Small intestine (tissue), 16 donors: ENCODE results near the gene FBXO5. TPM values are rescaled to one million over a fixed set of nuclear protein-coding genes. Genes with fewer than 3 reads are reported as not detected.
A peak's percentile ranks its signal among the peaks of the same experiment; 100 is the strongest.

Experiments
- DNase-seq, 2 donors: peaks; one replicate each; pipeline versions ENCODE4 v3.0.0 to v3.0.0-alpha.2; 2013
- FAIRE-seq: peaks from 2 replicates; lab custom pipeline; 2012; peaks lifted over from hg19 to GRCh38; lab: Jason Lieb, UNC
- H3K27ac ChIP-seq, 3 donors: one replicate each; pipeline ENCODE4 v1.5.1; 2013; ENCODE audit warnings: low read length in 2 of 3, mild to moderate bottlenecking in 2 of 3, control low read depth in 1 of 3, inconsistent platforms in 1 of 3, low read depth in 1 of 3, moderate library complexity in 1 of 3
- H3K27me3 ChIP-seq, 3 donors: one replicate each; pipeline ENCODE4 v1.6.1; 2013; ENCODE audit warnings: low read length in 3 of 3, inconsistent platforms in 1 of 3; ENCODE audit not compliant: control insufficient read depth in 3 of 3, insufficient read depth in 3 of 3
- H3K36me3 ChIP-seq, 3 donors: one replicate each; pipeline ENCODE4 v1.6.1; 2013; ENCODE audit warnings: low read length in 3 of 3, inconsistent platforms in 1 of 3, low read depth in 1 of 3, mild to moderate bottlenecking in 1 of 3, moderate library complexity in 1 of 3; ENCODE audit not compliant: control insufficient read depth in 3 of 3, insufficient read depth in 2 of 3
- H3K4me1 ChIP-seq, 3 donors: one replicate each; pipeline ENCODE4 v1.6.1; 2013; ENCODE audit warnings: low read length in 2 of 3, inconsistent platforms in 1 of 3, low read depth in 1 of 3, mild to moderate bottlenecking in 1 of 3, moderate library complexity in 1 of 3; ENCODE audit not compliant: control insufficient read depth in 3 of 3, insufficient read depth in 2 of 3
- H3K4me3 ChIP-seq, 3 donors: one replicate each; pipeline ENCODE4 v1.5.1; 2013; ENCODE audit warnings: low read length in 3 of 3, control low read depth in 1 of 3, inconsistent platforms in 1 of 3, low read depth in 1 of 3, mild to moderate bottlenecking in 1 of 3, moderate library complexity in 1 of 3
- H3K9me3 ChIP-seq, 2 donors: one replicate each; pipeline ENCODE4 v1.6.1; 2013; ENCODE audit warnings: low read depth in 1 of 2, low read length in 1 of 2; ENCODE audit not compliant: control insufficient read depth in 2 of 2, insufficient read depth in 1 of 2
- WGBS, 3 donors: extraction: QIAGEN DNeasy Blood & Tissue Kit; methylation state at CpG; one replicate each; pipeline ENCODE4 v1.1.7; 2013; 5-methylcytosine and 5-hydroxymethylcytosine counted together
- long read RNA-seq, 10 donors: transcript quantifications; one replicate each; lab custom pipeline, GENCODE V29; 2026
- polyA plus RNA-seq, 4 donors: library from polyadenylated mRNA; stranded (reverse) in 3 of 4; unstranded in 1 of 4; fragments of 200-250 nt in 3 of 4; fragments of 120-200 nt in 1 of 4; gene quantifications; one replicate each; pipeline versions ENCODE4 v1.2.1 to v1.2.3, GENCODE V29; 2013
- donor health status: healthy with polysubstance abuse.
- donor health status: control.
- donor health status: control.
- donor health status: Bipolar disorder and iron deficiency.
- donor health status: healthy.

The FBXO5 gene, protein sequence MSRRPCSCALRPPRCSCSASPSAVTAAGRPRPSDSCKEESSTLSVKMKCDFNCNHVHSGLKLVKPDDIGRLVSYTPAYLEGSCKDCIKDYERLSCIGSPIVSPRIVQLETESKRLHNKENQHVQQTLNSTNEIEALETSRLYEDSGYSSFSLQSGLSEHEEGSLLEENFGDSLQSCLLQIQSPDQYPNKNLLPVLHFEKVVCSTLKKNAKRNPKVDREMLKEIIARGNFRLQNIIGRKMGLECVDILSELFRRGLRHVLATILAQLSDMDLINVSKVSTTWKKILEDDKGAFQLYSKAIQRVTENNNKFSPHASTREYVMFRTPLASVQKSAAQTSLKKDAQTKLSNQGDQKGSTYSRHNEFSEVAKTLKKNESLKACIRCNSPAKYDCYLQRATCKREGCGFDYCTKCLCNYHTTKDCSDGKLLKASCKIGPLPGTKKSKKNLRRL
- polyA plus RNA-seq, result 10 to 100 TPM in 1 of 4 donors, 1 to 10 TPM in 3; 2.0 to 14.7 (median 4.3) TPM
- long read RNA-seq, donor 1, partial matches to known transcripts, result 14 of 20 reads
- long read RNA-seq, donor 1, other reads (novel, unspliced or antisense), result 0 of 20 reads
- long read RNA-seq, donor 2, partial matches to known transcripts, result 0 of 1 reads
- long read RNA-seq, donor 2, other reads (novel, unspliced or antisense), result 0 of 1 reads
- long read RNA-seq, donor 3, partial matches to known transcripts, result 0 of 4 reads
- long read RNA-seq, donor 3, other reads (novel, unspliced or antisense), result 0 of 4 reads
- long read RNA-seq, donor 4, result 0 reads
- long read RNA-seq, donor 5, result 0 reads
- long read RNA-seq, donor 6, partial matches to known transcripts, result 0 of 2 reads
- long read RNA-seq, donor 6, other reads (novel, unspliced or antisense), result 0 of 2 reads
- long read RNA-seq, donor 7, transcript FBXO5-201 (5 exons, 2,037 nt), result major isoform, 6 of 10 reads
- long read RNA-seq, donor 7, partial matches to known transcripts, result 0 of 10 reads
- long read RNA-seq, donor 7, other reads (novel, unspliced or antisense), result 0 of 10 reads
- long read RNA-seq, donor 8, result 0 reads
- long read RNA-seq, donor 9, partial matches to known transcripts, result 0 of 3 reads
- long read RNA-seq, donor 9, other reads (novel, unspliced or antisense), result 0 of 3 reads
- long read RNA-seq, donor 10, transcript FBXO5-202 (5 exons, 2,221 nt), result major isoform, 5 of 6 reads
- long read RNA-seq, donor 10, partial matches to known transcripts, result 0 of 6 reads
- long read RNA-seq, donor 10, other reads (novel, unspliced or antisense), result 0 of 6 reads

DNA sequence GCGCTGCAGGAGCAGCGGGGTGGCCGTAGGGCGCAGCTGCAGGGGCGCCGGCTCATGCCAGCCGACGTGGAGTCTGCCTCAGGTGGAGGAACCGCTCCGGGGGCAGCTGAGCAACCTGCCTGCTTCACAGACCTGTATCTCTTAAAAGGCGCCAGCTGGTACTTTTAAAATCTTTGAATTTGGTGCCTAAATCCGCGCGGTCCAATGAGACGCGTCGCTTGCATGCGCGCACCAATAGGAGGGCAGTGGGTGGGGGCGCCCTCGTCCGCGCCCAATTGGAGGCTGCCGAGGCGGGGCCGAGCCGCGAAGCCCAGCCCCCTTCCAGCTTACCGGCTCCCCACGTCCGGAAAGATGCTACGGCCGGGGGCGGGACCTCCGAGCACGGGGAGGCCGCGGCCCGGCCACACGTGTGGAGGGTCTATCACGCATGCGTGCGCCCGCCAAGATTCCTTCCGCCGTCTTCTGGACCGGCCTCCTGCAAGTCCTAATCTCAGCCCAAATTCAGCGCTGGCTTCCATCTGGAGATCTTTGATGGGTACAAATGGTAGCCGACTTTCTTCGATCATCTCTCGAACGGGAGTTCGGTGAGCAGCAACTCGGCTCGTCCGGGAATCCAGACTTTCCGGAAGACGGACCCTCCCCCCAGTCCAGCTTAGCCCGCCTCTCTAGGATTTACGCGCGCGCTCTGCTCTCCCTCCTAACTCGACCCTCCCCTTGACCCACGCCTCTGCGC lies at the start of gene FBXO5:
Gene FBXO5, minus strand, starts transcription at position 138 of the 733 bp plus-strand sequence. Its CDS starts 82 bp downstream, at position 56.
- Histone ChIP-seq H3K27ac (peak within 1 kb of the TSS; percentile 36 to 96 (median 89)), H3K4me3 (peak within 1 kb of the TSS; percentile 53 to 73 (median 61)), H3K9me3 (no peaks in the 10 kb centered on the region), H3K27me3 (no peaks in the 10 kb centered on the region), H3K36me3 (peaks cover 0 to 3% (median 0%) of the 10 kb centered on the region in 3 donors), H3K4me1 (peaks cover 7 to 11% (median 10%) of the 10 kb centered on the region in 3 donors)
- 0% methylated on average over 66 of the region's 66 CpGs for WGBS, 3 donors
- DNase-seq (peak; percentile 97 to 98), FAIRE-seq (no peak)

DNA sequence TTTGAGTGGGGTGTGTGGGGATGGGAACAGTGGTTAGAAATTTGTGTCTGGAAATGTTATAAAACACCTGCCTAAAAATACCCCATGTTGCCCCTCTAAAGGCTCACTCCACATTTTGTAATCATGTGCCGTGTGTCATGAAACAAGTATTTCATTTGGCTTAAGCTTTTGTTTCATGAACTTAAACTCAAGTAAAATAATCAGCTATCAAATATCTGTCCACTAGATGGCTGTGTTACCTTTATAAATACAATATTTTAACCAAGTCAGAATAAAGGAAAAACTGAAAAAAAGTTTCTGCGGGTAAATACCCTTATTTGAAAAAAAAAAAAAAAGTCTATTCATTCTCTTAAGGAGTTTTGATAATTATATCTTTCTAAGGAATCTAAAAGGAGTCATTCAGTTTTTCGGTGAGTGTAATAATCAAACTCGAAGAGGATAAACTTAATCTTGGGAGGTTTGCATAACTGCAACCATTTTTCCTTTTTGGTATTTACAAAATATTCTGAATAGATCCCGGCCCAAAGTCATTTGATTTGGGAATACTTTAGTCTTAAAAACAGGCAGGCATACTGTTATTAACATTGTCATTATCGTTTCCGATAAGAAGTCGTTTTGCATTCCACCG lies 49.5 kb upstream of the FBXO5 start:
- no peak for FAIRE-seq

DNA sequence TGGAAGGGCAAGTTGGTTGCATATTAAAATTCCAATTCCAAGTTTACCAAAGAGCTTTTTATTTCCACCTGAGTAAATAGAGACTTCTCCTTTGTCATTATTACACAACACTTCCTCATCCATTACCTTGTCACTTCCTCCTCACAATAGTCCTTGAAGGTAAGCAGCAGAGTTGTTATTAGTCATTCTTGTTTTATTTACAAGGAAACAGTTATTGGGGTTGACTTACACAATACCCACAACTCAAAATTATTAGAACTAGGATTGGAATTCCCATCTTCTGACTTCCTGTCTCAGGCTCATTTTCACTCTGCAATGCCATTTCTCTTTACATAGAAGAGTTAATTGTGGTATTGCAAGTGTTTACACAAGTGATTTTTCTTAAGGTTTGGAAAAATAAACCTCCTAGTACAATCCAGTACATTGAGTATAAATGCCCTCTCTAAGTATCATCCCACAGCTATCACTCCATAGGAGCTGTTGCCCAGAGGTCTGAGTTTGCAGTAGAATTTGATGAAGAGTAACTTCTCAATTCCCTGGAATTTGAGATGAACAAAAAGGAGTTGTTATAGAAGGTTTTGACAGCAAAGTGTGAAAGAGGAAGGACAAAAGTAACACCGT lies 48.6 kb upstream of the FBXO5 start:
- DNase-seq (no peak), FAIRE-seq (no peak)
- no peak overlapping the region for H3K27ac ChIP-seq
- no peaks in the 10 kb centered on the region for H3K27me3 ChIP-seq
- no peaks in the 10 kb centered on the region for H3K36me3 ChIP-seq
- H3K9me3 ChIP-seq, result no peaks in the 10 kb centered on the region
- no peaks in the 10 kb centered on the region for H3K4me1 ChIP-seq
- no peak overlapping the region for H3K4me3 ChIP-seq
- WGBS, 3 donors, result 32 to 52% (median 42%) methylated on average over 1 of the region's 1 CpG

More for the DNA sequence above, 49.5 kb upstream of the FBXO5 start:
- Histone ChIP-seq H3K4me3 (no peak overlapping the region), H3K36me3 (no peaks in the 10 kb centered on the region), H3K27me3 (no peaks in the 10 kb centered on the region), H3K27ac (no peak overlapping the region), H3K9me3 (no peaks in the 10 kb centered on the region), H3K4me1 (no peaks in the 10 kb centered on the region)
- DNase-seq, result peak; percentile 13 to 14
- 66 to 71% (median 68%) methylated on average over 9 of the region's 9 CpGs for WGBS, 3 donors

DNA sequence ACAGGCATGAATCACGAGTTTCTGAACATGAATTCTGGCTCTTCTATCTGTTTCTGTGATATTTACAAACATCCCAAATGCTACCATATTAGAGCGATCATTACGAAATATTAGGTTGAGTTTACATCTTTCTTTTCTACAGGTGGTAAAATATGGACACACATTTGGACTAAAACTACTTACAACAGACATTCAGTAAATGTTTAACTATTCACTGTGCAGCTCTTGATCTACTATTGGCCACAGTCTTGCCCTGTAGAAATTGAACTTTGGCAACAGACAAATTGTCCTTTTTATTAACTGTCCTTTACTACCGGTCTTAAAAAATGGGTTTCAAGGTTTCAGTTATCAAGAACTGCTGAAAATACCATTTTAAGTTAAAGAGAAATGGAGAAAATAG lies 46.1 kb upstream of the FBXO5 start:
- DNase-seq, result no peak

DNA sequence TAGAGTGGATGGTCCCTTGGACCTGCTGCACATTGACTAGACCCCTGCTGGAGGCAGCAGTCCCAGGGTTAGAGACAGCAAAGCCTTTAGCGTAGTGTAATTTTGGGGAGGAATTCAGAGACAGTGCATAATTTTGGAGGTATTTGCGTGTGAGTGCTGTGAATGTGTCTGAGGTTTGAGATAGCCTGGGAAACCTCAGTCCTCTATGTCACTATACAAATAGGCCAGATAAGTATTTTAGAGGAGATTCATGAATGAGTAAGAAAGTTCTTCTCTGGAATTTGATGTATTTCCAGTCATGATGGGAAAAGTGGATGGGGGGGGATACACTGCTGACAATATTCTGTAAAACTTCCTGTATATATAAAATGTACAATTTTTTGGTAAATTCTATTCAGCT lies 45.4 kb upstream of the FBXO5 start:
- Histone ChIP-seq H3K27ac (peak overlapping the region in 1 of 3 donors; percentile 12), H3K27me3 (no peaks in the 10 kb centered on the region), H3K4me3 (no peak overlapping the region), H3K4me1 (no peaks in the 10 kb centered on the region), H3K9me3 (no peaks in the 10 kb centered on the region), H3K36me3 (no peaks in the 10 kb centered on the region)
- no peak for DNase-seq
- WGBS, 3 donors, result 89 to 96% (median 96%) methylated on average over 2 of the region's 2 CpGs
- FAIRE-seq, result no peak

More for the DNA sequence above, 46.1 kb upstream of the FBXO5 start:
- Histone ChIP-seq H3K36me3 (no peaks in the 10 kb centered on the region), H3K9me3 (no peaks in the 10 kb centered on the region), H3K27ac (no peak overlapping the region), H3K4me3 (no peak overlapping the region), H3K4me1 (no peaks in the 10 kb centered on the region), H3K27me3 (no peaks in the 10 kb centered on the region)
- no peak for FAIRE-seq
- 56 to 61% (median 58%) methylated on average over 4 of the region's 4 CpGs for WGBS, 3 donors

DNA sequence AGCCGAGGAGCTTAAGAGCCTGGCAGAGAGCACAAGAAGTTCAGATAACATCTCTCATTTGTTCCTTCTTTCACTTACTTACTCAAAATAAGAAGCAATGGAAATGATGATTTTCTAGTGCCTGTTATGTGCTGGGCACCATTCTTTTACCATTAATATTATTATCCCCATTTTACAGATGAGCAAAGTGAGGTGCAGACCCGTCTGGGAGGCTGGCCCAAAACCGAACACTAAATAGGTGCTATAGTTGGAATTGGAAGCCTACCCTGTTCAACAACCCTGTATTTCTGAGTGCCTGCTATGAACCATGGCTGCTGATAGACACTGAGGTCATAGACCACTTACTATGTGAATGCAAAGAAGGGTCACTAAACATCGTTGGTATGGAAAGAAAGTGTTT lies 44.6 kb upstream of the FBXO5 start:
- H3K9me3 ChIP-seq, result no peaks in the 10 kb centered on the region
- H3K27me3 ChIP-seq, result no peaks in the 10 kb centered on the region
- H3K4me1 ChIP-seq, result no peaks in the 10 kb centered on the region
- FAIRE-seq (no peak), DNase-seq (no peak)
- H3K36me3 ChIP-seq, result no peaks in the 10 kb centered on the region
- no peak overlapping the region for H3K27ac ChIP-seq
- no peak overlapping the region for H3K4me3 ChIP-seq
- 75 to 85% (median 83%) methylated on average over 4 of the region's 4 CpGs for WGBS, 3 donors

DNA sequence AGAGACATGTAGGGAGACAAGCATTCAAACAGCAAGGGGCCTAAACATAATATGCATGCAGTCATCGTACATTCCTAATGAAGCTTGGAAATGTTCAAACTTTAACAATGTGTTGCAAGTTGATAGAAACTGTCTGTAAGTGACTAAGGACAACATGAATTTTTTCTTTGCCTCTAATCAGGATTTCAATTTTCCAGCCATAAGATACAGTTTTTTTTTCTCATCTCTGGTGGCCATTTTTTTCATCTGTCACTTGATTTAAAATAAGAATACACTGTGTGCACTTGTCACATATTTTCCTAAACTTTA lies 41.8 kb upstream of the FBXO5 start:
- Histone ChIP-seq H3K27me3 (no peaks in the 10 kb centered on the region), H3K4me3 (no peak overlapping the region), H3K27ac (no peak overlapping the region), H3K9me3 (no peaks in the 10 kb centered on the region), H3K4me1 (no peaks in the 10 kb centered on the region), H3K36me3 (no peaks in the 10 kb centered on the region)
- DNase-seq, result no peak
- 5 to 11% (median 10%) methylated on average over 1 of the region's 1 CpG for WGBS, 3 donors
- no peak for FAIRE-seq
